Mononuclear cell (primary cell): ENCODE measurements around the gene KIF26A. TPM values are rescaled to one million over a fixed set of nuclear protein-coding genes. Genes with fewer than 3 reads are reported as not detected.

Experiments used
- H3K27me3 ChIP-seq: 2 replicates; pipeline ENCODE4 v1.6.0; 2011; ENCODE audit warnings: low read length, control low read depth; ENCODE audit not compliant: insufficient read depth
- H3K4me1 ChIP-seq: 2 replicates; pipeline ENCODE4 v1.5.1; 2011; ENCODE audit warnings: mild to moderate bottlenecking, low read length, control low read depth; ENCODE audit not compliant: insufficient read depth
- H3K4me3 ChIP-seq: 2 replicates; pipeline ENCODE4 v1.5.1; 2011; ENCODE audit warnings: mild to moderate bottlenecking, low read length, moderate library complexity
- H3K9me3 ChIP-seq: 2 replicates; pipeline ENCODE4 v1.5.1; 2011; ENCODE audit warnings: low read depth, mild to moderate bottlenecking, control low read depth, low read length
- total RNA-seq: library from RNA; depleted of rRNA; stranded (reverse); fragments of >200 nt; gene quantifications from one replicate; pipeline ENCODE4 v1.2.3, GENCODE V29; 2012

The KIF26A gene
- total RNA-seq, 1 donor, result not detected

DNA sequence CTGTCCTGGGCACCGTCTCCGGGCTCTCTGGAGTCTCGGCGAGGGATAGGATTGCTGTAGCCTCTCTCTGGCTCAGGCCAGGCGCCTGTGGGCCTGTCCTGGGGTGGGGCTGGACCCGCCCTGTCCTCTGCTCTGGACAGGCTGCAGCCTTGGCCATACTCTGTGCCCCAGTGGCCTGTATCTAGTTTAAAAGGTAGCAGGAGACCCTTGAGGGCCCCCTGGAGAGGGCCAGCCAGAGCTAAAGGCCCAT lies 1.8 kb downstream of the KIF26A start:
- H3K9me3 ChIP-seq, result no peaks in the 10 kb centered on the region
- H3K4me1 ChIP-seq, result peaks cover 12% of the 10 kb centered on the region
- peaks cover 28% of the 10 kb centered on the region for H3K27me3 ChIP-seq
- H3K4me3 ChIP-seq, result no peak overlapping the region

- no peak overlapping the region for H3K4me3 ChIP-seq
- H3K27me3 ChIP-seq, result peaks cover 24% of the 10 kb centered on the region
- peaks cover 12% of the 10 kb centered on the region for H3K4me1 ChIP-seq
- H3K9me3 ChIP-seq, result no peaks in the 10 kb centered on the region
Observed at GRCh38 chr14:104140463-104141331, 2.3 kb downstream of the KIF26A start.

- peaks cover 12% of the 10 kb centered on the region for H3K4me1 ChIP-seq
- H3K27me3 ChIP-seq, result peaks cover 20% of the 10 kb centered on the region
- no peaks in the 10 kb centered on the region for H3K9me3 ChIP-seq
- H3K4me3 ChIP-seq, result no peak overlapping the region
Observed at GRCh38 chr14:104141621-104142091, 3.3 kb downstream of the KIF26A start.

DNA sequence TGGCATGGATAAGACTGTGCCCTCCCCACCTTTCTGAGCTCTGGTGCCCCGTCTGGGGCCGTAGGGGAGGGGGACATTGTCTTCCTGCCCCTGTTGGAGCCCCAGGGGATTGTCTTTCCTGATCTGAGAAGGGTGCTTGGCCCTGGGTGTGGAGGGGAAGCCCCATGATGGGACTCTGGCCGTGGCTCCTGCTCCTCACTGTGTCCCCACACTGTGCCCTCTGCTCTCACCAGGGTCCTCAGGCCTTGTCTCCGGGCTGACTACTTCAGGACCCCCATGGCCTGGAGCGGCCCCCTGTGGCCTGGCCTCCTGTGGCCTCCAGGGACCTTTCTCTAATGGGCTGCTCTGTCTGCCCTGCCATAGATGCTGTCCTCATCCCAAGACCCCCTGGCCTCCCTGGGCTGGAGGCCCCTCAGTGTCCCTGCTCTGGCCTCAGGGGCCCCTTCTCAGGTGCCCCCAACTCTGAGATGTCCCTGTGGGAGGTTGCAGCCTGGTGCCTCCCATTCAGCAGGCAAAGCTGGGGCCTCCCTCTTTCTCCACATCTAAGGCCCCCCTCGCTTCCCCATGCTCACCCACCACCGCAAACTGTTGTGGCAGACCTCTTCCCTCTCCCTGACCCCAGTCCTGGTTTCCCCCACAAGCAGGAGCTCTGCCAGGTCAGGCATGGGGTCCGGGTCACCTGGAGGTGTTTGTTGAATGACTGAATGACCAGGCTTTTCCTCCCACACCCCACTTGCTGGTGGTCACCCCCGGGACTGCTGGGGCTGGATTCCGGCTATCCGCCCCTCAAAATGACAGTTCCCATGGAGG lies 4.0 kb downstream of the KIF26A start:
- no peaks in the 10 kb centered on the region for H3K9me3 ChIP-seq
- H3K27me3 ChIP-seq, result peaks cover 13% of the 10 kb centered on the region
- no peak overlapping the region for H3K4me3 ChIP-seq
- H3K4me1 ChIP-seq, result peaks cover 8% of the 10 kb centered on the region

DNA sequence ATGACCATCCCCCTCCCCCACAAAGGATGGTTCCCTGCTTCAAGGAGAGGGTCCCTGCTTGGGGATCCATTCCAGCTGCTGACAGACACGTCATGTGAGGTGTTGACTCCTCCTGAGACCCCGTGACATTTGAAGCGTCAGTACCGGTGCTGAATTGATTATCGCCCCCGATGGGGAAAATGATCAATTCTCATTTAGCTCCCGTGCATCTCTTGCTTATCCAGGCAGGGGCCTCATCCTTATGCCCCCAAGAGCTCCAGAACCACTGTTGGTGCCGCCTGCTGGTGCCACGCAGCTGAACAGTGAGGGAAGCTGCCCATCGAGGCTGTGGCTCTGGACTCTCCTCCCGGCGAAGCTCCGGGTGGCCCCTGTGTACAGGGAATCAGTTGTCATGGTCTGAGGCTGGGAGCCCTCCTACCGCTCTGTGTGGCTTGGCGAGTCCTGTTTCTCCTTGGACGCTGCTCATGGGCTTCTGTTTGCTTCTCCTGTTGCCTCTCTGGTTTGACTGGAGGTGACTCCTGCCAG lies 4.6 kb downstream of the KIF26A start:
- Histone ChIP-seq H3K4me3 (no peak overlapping the region), H3K27me3 (peaks cover 8% of the 10 kb centered on the region), H3K4me1 (peaks cover 2% of the 10 kb centered on the region), H3K9me3 (no peaks in the 10 kb centered on the region)

- Histone ChIP-seq H3K4me1 (no peaks in the 10 kb centered on the region), H3K4me3 (no peak overlapping the region), H3K9me3 (no peaks in the 10 kb centered on the region), H3K27me3 (peaks cover 7% of the 10 kb centered on the region)
Observed at GRCh38 chr14:104143521-104144452, 5.4 kb downstream of the KIF26A start.

DNA sequence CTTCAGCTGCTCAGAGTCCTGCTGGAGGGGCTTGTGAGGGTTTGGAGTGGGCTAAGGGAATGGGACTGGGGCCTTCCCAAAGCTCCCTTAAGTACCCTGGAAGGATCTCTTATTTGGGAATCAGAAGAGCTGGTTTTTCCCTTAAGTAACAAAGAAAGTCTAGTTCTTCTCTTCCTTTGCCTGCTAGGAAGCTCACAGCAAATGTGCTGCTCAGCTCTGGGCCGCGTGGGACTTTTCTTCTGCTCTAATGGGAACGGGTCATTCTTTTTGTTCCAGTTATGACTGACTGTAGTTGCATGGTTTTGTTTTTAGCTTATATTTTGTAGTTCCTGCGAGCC lies 6.0 kb downstream of the KIF26A start:
- no peaks in the 10 kb centered on the region for H3K9me3 ChIP-seq
- H3K4me1 ChIP-seq, result no peaks in the 10 kb centered on the region
- H3K4me3 ChIP-seq, result no peak overlapping the region
- H3K27me3 ChIP-seq, result peaks cover under 1% of the 10 kb centered on the region

DNA sequence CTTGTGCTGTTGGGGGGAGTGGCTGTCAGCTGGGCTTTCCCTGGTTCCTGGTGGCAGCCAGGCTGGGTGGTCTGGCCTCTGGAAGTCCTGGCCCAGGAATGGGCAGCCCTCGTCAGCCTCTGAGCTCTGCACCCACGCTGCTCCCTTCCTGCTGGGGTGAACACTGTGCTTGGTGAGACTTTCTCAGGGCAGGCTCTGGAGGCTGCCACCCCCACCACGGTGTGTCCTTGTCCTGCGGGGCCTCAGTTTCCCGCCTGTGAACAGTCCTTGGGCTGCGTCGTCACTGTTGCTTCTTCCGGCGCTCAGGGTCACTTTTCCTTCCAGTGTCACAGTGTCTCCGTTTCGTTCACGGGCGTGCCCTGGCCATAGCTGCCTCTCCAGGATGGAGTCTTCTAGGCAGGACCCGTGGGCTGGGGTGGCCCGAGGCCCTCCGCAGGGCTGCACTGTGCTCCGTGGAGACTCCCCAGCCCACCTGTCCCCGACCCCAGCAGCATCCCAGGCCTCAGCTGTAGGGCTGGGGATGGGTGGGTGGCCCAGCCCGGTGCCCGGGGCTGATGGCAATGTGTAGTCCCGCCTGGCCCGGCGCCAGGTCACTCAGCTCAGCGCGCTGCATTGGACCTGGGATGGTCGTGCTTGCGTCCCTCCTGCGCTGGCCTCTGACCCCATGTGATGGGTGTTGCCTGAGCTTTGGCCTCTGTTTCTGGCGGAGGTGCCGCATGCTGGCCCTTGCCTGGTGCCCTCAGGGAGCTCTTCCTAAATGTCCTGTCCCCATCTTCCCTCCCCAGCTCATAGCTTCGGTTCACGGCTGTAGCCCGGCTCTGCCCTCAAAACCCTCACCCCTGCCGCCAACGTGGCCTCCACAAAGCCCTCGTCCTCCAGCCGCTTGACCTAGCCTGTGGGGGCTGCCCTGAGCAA lies 6.8 kb downstream of the KIF26A start:
- Histone ChIP-seq H3K4me3 (no peak overlapping the region), H3K4me1 (no peaks in the 10 kb centered on the region), H3K27me3 (no peaks in the 10 kb centered on the region), H3K9me3 (no peaks in the 10 kb centered on the region)

- H3K9me3 ChIP-seq, result no peaks in the 10 kb centered on the region
- H3K4me3 ChIP-seq, result no peak overlapping the region
- no peaks in the 10 kb centered on the region for H3K27me3 ChIP-seq
- H3K4me1 ChIP-seq, result no peaks in the 10 kb centered on the region
Observed at GRCh38 chr14:104145826-104146601, 7.6 kb downstream of the KIF26A start.

DNA sequence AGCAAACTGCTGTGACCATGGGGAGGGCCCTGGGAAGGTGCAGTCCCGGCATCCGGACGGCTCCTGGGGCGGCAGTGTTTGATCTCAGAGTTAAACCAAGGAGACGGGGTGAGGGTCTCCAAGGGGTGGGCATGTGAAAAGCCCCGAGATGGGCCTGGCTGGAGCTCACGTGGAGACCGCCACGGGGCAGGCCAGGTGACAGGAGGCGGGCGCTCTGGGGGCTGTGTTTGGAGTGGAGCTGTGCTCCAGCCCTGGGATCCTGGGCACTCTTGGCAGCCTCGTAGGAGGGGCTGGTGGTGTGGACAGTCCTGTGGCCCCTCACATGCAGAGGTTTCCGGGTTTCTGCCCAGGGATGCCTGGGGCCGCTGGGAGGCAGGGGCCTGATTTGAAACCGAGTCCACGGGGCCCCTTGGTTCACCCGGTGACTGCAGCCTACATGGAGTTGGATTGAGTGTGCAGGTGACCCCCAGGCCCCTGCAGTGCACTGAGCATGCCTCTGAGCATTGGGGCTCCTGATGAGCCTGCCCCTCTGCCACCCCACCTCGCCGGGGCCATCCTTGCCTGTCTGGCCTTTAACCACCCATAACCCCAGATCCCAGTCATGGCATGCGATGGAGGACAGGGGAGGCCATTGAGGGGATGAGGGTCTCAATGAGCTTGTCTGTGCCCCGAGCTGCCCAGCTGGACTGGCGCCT lies 8.4 kb downstream of the KIF26A start:
- Histone ChIP-seq H3K27me3 (no peaks in the 10 kb centered on the region), H3K4me1 (no peaks in the 10 kb centered on the region), H3K4me3 (no peak overlapping the region), H3K9me3 (no peaks in the 10 kb centered on the region)

GRCh38 chr14:104147346-104148125 lies 9.1 kb downstream of the KIF26A start:
- Histone ChIP-seq H3K9me3 (no peaks in the 10 kb centered on the region), H3K4me1 (no peaks in the 10 kb centered on the region), H3K27me3 (no peaks in the 10 kb centered on the region), H3K4me3 (no peak overlapping the region)

GRCh38 chr14:104148433-104149277 lies 10.3 kb downstream of the KIF26A start:
- Histone ChIP-seq H3K4me1 (no peaks in the 10 kb centered on the region), H3K4me3 (no peak overlapping the region), H3K9me3 (no peaks in the 10 kb centered on the region), H3K27me3 (no peaks in the 10 kb centered on the region)
